HCT116 (cell line): ENCODE data around the gene MTHFD1L. TPM values are rescaled to one million over a fixed set of nuclear protein-coding genes. Genes with fewer than 3 reads are reported as not detected.

Source experiments
- ATAC-seq: fragments of 200-7000 bp; cut with Tn5 transposase; 2 replicates; pipeline ENCODE4 v1.9.1; 2020; ENCODE audit warnings: mild to moderate bottlenecking, moderate library complexity
- BruUV-seq: library from RNA; stranded (reverse); fragments of 400-500 nt; replicated peaks from 2 replicates; lab custom pipeline; 2021; lab: Mats Ljungman, UMichigan
- CTCF ChIA-PET: fragments of 300-600 bp; sonication (Branson Sonifier 250); formaldehyde crosslinking; loops from one replicate; lab custom pipeline; 2021; ENCODE audit warnings: antibody characterized with exemption; lab: Charles Lee
- POLR2A ChIA-PET: fragments of 300-600, 350-600 bp; sonication (Branson Sonifier 250); formaldehyde crosslinking; loops from one replicate; lab custom pipeline; 2021; ENCODE audit warnings: antibody characterized with exemption; lab: Charles Lee
- RAD21 ChIA-PET, 2 experiments: fragments of 300-600 bp; sonication (Branson Sonifier 250); formaldehyde crosslinking; loops; one replicate each; lab custom pipeline; 2023; ENCODE audit warnings: low total read pairs in 2 of 2; ENCODE audit not compliant: uncharacterized antibody in 2 of 2, unreplicated experiment in 2 of 2, low non-redundant PET in 1 of 2; lab: Charles Lee
- DNase-seq: peaks from one replicate; pipeline ENCODE4 v3.0.0-alpha.2; 2010; ENCODE audit warnings: low read depth, low spot score
- H2AFZ ChIP-seq: fragments of 200-600 bp; shearing (Covaris generic), sonication (generic); 2 replicates; pipeline ENCODE4 v1.6.1; 2017; ENCODE audit warnings: low read depth, mixed run types, mixed read lengths, antibody characterized with exemption, low read length; ENCODE audit not compliant: poor library complexity, severe bottlenecking
- H3K27ac ChIP-seq: 2 replicates; pipeline ENCODE4 v1.5.1; 2012; ENCODE audit warnings: low read depth, low read length
- H3K27me3 ChIP-seq: fragments of 200-600 bp; sonication (generic); 2 replicates; pipeline ENCODE4 v1.6.1; 2016; ENCODE audit warnings: mixed run types, low read length, mixed read lengths; ENCODE audit not compliant: insufficient read depth
- H3K36me3 ChIP-seq, 2 experiments: fragments of 200-500 bp in 1 of 2; fragments of 200-600 bp in 1 of 2; sonication (Bioruptor generic) in 1 of 2; sonication (generic) in 1 of 2; 2 replicates each; pipeline versions ENCODE4 v1.5.1 to v1.6.1; 2014 to 2016; ENCODE audit warnings: low read length in 2 of 2, inconsistent platforms in 1 of 2, mixed read lengths in 1 of 2, mixed run types in 1 of 2; ENCODE audit not compliant: insufficient read depth in 2 of 2, control insufficient read depth in 1 of 2
- H3K4me1 ChIP-seq, 2 experiments: fragments of 200-600 bp in 1 of 2; sonication (generic) in 1 of 2; 2 replicates each; pipeline versions ENCODE4 v1.5.1 to v1.6.1; 2012 to 2017; ENCODE audit warnings: low read length in 2 of 2, inconsistent platforms in 1 of 2, mild to moderate bottlenecking in 1 of 2, mixed read lengths in 1 of 2, mixed run types in 1 of 2, moderate library complexity in 1 of 2; ENCODE audit not compliant: insufficient read depth in 2 of 2, control insufficient read depth in 1 of 2
- H3K4me2 ChIP-seq: fragments of 200-600 bp; sonication (generic); 2 replicates; pipeline ENCODE4 v1.6.1; 2017; ENCODE audit warnings: mixed run types, low read length, mixed read lengths
- H3K4me3 ChIP-seq, 2 experiments: fragments of 200-600 bp in 1 of 2; sonication (generic) in 1 of 2; replicated peaks in 1 of 2; 2 replicates each; pipeline ENCODE4 v1.5.1; 2011 to 2016; ENCODE audit warnings: low read length in 2 of 2, control low read depth in 1 of 2, low read depth in 1 of 2, mild to moderate bottlenecking in 1 of 2, mixed read lengths in 1 of 2, mixed run types in 1 of 2
- H3K79me2 ChIP-seq: fragments of 200-600 bp; sonication (generic); 2 replicates; pipeline ENCODE4 v1.6.1; 2017; ENCODE audit warnings: mild to moderate bottlenecking, mixed run types, low read length, moderate library complexity, mixed read lengths; ENCODE audit not compliant: insufficient read depth
- H3K9ac ChIP-seq: fragments of 200-600 bp; sonication (generic); 2 replicates; pipeline ENCODE4 v1.6.1; 2016; ENCODE audit warnings: low read length, mixed read lengths
- H3K9me2 ChIP-seq: fragments of 200-600 bp; sonication (generic), shearing (Covaris generic); 2 replicates; pipeline ENCODE4 v1.6.1; 2017; ENCODE audit warnings: mixed run types, mild to moderate bottlenecking, moderate library complexity; ENCODE audit not compliant: insufficient read depth
- H3K9me3 ChIP-seq, 2 experiments: fragments of 200-500 bp in 1 of 2; fragments of 200-600 bp in 1 of 2; sonication (Bioruptor generic) in 1 of 2; sonication (generic) in 1 of 2; 2 replicates each; pipeline ENCODE4 v1.6.1; 2014 to 2017; ENCODE audit warnings: low read length in 2 of 2, mixed read lengths in 2 of 2, inconsistent platforms in 1 of 2, low read depth in 1 of 2, mild to moderate bottlenecking in 1 of 2, mixed run types in 1 of 2, moderate library complexity in 1 of 2; ENCODE audit not compliant: control insufficient read depth in 1 of 2, insufficient read depth in 1 of 2
- H4K20me1 ChIP-seq: fragments of 200-600 bp; sonication (generic), shearing (Covaris generic); 2 replicates; pipeline ENCODE4 v1.6.1; 2017; ENCODE audit warnings: mixed run types, mild to moderate bottlenecking, moderate library complexity; ENCODE audit not compliant: insufficient read depth
- CEBPB ChIP-seq: IDR thresholded peaks from 2 replicates; pipeline ENCODE4 v1.6.1; 2012; ENCODE audit warnings: low read depth
- CTCF ChIP-seq, 3 experiments: fragments of 200-600 bp in 1 of 3; sonication (generic) in 1 of 3; IDR thresholded peaks in 2 of 3; conservative IDR thresholded peaks in 1 of 3; 2 replicates each; pipeline ENCODE4 v1.5.1; 2012 to 2017; ENCODE audit warnings: low read depth in 2 of 3, low read length in 2 of 3, antibody characterized with exemption in 1 of 3, borderline replicate concordance in 1 of 3, control low read depth in 1 of 3, mild to moderate bottlenecking in 1 of 3, mixed read lengths in 1 of 3, mixed run types in 1 of 3, moderate library complexity in 1 of 3; ENCODE audit not compliant: insufficient read depth in 1 of 3
- ZFX ChIP-seq: fragments of 450-650 bp; IDR thresholded peaks from 2 replicates; pipeline ENCODE4 v1.6.1; 2017
- ZNF274 ChIP-seq: fragments of 200-500 bp; sonication (Bioruptor generic); IDR thresholded peaks from 2 replicates; pipeline ENCODE4 v1.6.1; 2014; ENCODE audit warnings: mild to moderate bottlenecking, low read depth, low read length, inconsistent platforms
- intact Hi-C: fragments of 100-400 bp; cut with micrococcal nuclease; formaldehyde crosslinking; loops from 2 replicates; pipeline ENCODE4 v1.10.0; 2022
- total RNA-seq: library from RNA; stranded (reverse); gene quantifications from one replicate; pipeline ENCODE4 v1.2.1, GENCODE V29; 2021; ENCODE audit not compliant: unreplicated experiment

MTHFD1L gene
- total RNA-seq, 1 experiment from 2014 or later: 127 TPM

GRCh38 chr6:150928882-150929281, 63.4 kb downstream of the MTHFD1L start:
- DNase-seq (no peak), ATAC-seq (peak; percentile 84)
- TF ChIP-seq CTCF (IDR thresholded peaks at IDR 0.05 in 2 of 3, conservative IDR thresholded peaks at IDR 0.05 in 1 of 3; ENCODE audit: borderline replicate concordance in 1 of 3, insufficient read depth in 1 of 3, low read depth in 2 of 3, low read length in 2 of 3) (peak in 2 of 3 experiments; percentile 54 to 61; a peak in 4 of 6 replicates), ZFX (no peak)
- Histone ChIP-seq H3K36me3 (peaks cover 4 to 25% of the 10 kb centered on the region in 2 experiments; a peak in 3 of 4 replicates), H3K27me3 (no peaks in the 10 kb centered on the region), H3K79me2 (peaks cover 3% of the 10 kb centered on the region), H4K20me1 (no peaks in the 10 kb centered on the region), H3K4me2 (no peak overlapping the region), H3K9ac (no peak overlapping the region), H3K4me1 (peaks cover 0 to 2% of the 10 kb centered on the region in 2 experiments; a peak in 1 of 4 replicates), H3K9me3 (no peaks in the 10 kb centered on the region), H2AFZ (no peak overlapping the region), H3K9me2 (no peaks in the 10 kb centered on the region), H3K4me3 (no peak overlapping the region), H3K27ac (no peak overlapping the region)
- ChIA-PET CTCF (interaction anchor here (1.0 kb wide), 1 partner anchor 14 kb away, joined by 5 read pairs; no protein-coding TSS in a partner anchor), POLR2A (no interaction called here), RAD21 (no interaction called here)
- BruUV-seq: no TSS peak
- intact Hi-C loops: no loop called here

GRCh38 chr6:150929416-150929815, 63.9 kb downstream of the MTHFD1L start:
- Histone ChIP-seq H3K27me3 (no peaks in the 10 kb centered on the region), H3K4me2 (no peak overlapping the region), H3K27ac (no peak overlapping the region), H3K79me2 (peaks cover 3% of the 10 kb centered on the region), H3K9me3 (no peaks in the 10 kb centered on the region), H3K9me2 (no peaks in the 10 kb centered on the region), H3K4me3 (no peak overlapping the region), H4K20me1 (no peaks in the 10 kb centered on the region), H3K9ac (no peak overlapping the region), H3K4me1 (peaks cover 0 to 7% of the 10 kb centered on the region in 2 experiments; a peak in 1 of 4 replicates), H2AFZ (no peak overlapping the region), H3K36me3 (peaks cover 4 to 30% of the 10 kb centered on the region in 2 experiments; a peak in 3 of 4 replicates)
- ChIA-PET POLR2A (no interaction called here), CTCF (interaction anchor here (1.0 kb wide), 1 partner anchor 13 kb away, joined by 5 read pairs; no protein-coding TSS in a partner anchor), RAD21 (no interaction called here)
- no peak for TF ChIP-seq ZNF274
- TF ChIP-seq CEBPB: no peak
- no peak for ATAC-seq
- DNase-seq: no peak
- intact Hi-C loops: no loop called here
- TSS peak; percentile 3 for BruUV-seq
